ENCODE measurements around the gene CT47A1. TPM values are rescaled to one million over a fixed set of nuclear protein-coding genes. Genes with fewer than 3 reads are reported as not detected.
A peak's percentile ranks its signal among the peaks of the same experiment; 100 is the strongest.
"Not testable (repeated sequence)": the region's sequence is repeated elsewhere in the genome, so short reads cannot be mapped to it uniquely, and the experiment has no call there.

Gene CT47A1
- total and polyA plus RNA-seq, 2 donors (not counting 1 experiment from before 2014, with no cell fraction given): not detected

DNA sequence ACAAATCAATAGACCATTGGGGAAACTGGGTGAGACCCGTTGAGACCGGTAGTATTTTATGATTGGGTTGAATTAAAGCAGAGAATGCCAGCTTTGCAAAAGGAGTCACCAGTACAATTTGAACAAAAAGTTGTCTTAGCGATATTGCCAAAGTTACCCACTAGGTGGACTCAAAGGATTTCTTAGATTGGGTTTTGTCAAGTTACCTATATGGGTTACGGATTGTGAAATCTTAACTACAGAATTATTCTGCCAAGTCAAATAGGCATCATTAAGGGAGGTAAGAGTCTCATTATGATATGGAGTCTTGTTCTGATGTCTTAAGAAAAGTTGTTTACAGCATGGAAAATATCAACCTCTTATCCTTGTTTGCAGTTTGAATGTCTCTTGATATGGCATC lies 15.0 kb upstream of the CT47A1 start:
- H4K20me1 ChIP-seq (ENCODE audit: control insufficient read depth, insufficient read depth, low read length, poor library complexity, severe bottlenecking): no peaks in the 10 kb centered on the region
- ChIA-PET CTCF (no interaction called here), POLR2A (no interaction called here)
- Mint-ChIP-seq H3K27ac (no peak overlapping the region), H3K4me3 (no peak overlapping the region), H3K4me1 (peaks cover 13% of the 10 kb centered on the region), H3K27me3 (no peaks in the 10 kb centered on the region), H3K9me3 (ENCODE audit: insufficient read depth) (no peaks in the 10 kb centered on the region)
- H3K4me1 ChIP-seq (ENCODE audit: control insufficient read depth in 2 of 2, insufficient read depth in 2 of 2, low read length in 2 of 2): peaks cover 3 to 6% of the 10 kb centered on the region in 2 donors
- no peak overlapping the region for H3K4me2 ChIP-seq (replicated peaks; ENCODE audit: low read depth, low read length, poor library complexity, severe bottlenecking)
- TF ChIP-seq EZH2 (IDR thresholded peaks at IDR 0.05; ENCODE audit: borderline replicate concordance, insufficient read depth, low read depth, low read length, poor library complexity, severe bottlenecking): no peak
- TF ChIP-seq, protein P1, sequence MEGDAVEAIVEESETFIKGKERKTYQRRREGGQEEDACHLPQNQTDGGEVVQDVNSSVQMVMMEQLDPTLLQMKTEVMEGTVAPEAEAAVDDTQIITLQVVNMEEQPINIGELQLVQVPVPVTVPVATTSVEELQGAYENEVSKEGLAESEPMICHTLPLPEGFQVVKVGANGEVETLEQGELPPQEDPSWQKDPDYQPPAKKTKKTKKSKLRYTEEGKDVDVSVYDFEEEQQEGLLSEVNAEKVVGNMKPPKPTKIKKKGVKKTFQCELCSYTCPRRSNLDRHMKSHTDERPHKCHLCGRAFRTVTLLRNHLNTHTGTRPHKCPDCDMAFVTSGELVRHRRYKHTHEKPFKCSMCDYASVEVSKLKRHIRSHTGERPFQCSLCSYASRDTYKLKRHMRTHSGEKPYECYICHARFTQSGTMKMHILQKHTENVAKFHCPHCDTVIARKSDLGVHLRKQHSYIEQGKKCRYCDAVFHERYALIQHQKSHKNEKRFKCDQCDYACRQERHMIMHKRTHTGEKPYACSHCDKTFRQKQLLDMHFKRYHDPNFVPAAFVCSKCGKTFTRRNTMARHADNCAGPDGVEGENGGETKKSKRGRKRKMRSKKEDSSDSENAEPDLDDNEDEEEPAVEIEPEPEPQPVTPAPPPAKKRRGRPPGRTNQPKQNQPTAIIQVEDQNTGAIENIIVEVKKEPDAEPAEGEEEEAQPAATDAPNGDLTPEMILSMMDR (IDR thresholded peaks at IDR 0.05): no peak
- intact Hi-C loops (cut with micrococcal nuclease): no loop called here
- H3K9ac ChIP-seq (ENCODE audit: low read length): no peak overlapping the region
- no peak overlapping the region for H3K27ac ChIP-seq (ENCODE audit: low read length in 2 of 2)
- ATAC-seq (ENCODE audit: low read depth) (no peak), DNase-seq (no peak)
- no peaks in the 10 kb centered on the region for H3K27me3 ChIP-seq (replicated peaks in 1 of 4; ENCODE audit: control extremely low read depth in 1 of 4, control insufficient read depth in 3 of 4, insufficient read depth in 4 of 4, low read length in 3 of 4)
- no peaks in the 10 kb centered on the region for H3K79me2 ChIP-seq (ENCODE audit: control insufficient read depth, insufficient read depth, low read length)
- no peak overlapping the region for H2AFZ ChIP-seq (ENCODE audit: insufficient read depth, low read depth, low read length, poor library complexity, severe bottlenecking)
- H3K9me3 ChIP-seq (ENCODE audit: control extremely low read depth in 1 of 3, control insufficient read depth in 2 of 3, insufficient read depth in 1 of 3, low read length in 2 of 3): no peaks in the 10 kb centered on the region
- WGBS (ENCODE audit: insufficient coverage): no CpG with 5 or more reads among the region's 4 CpGs
- H3K4me3 ChIP-seq (ENCODE audit: control extremely low read depth in 1 of 5, extremely low read depth in 1 of 5, insufficient read depth in 1 of 5, low read depth in 2 of 5, low read length in 4 of 5): no peak overlapping the region
- H3K36me3 ChIP-seq (replicated peaks in 1 of 2; ENCODE audit: control extremely low read depth in 1 of 2, control insufficient read depth in 1 of 2, extremely low read depth in 1 of 2, insufficient read depth in 2 of 2, low read length in 1 of 2): no peaks in the 10 kb centered on the region

GRCh38 chrX:120999413-120999812 lies 13.9 kb upstream of the CT47A1 start:
- Mint-ChIP-seq H3K27me3 (no peaks in the 10 kb centered on the region), H3K27ac (peak overlapping the region; percentile 28), H3K9me3 (ENCODE audit: insufficient read depth) (no peaks in the 10 kb centered on the region), H3K4me3 (no peak overlapping the region), H3K4me1 (peaks cover 13% of the 10 kb centered on the region)
- Histone ChIP-seq H3K9ac (ENCODE audit: low read length) (peak overlapping the region; percentile 16), H3K79me2 (ENCODE audit: control insufficient read depth, insufficient read depth, low read length) (no peaks in the 10 kb centered on the region), H3K27ac (ENCODE audit: low read length in 2 of 2) (peak overlapping the region in 1 of 2 donors; percentile 53), H2AFZ (ENCODE audit: insufficient read depth, low read depth, low read length, poor library complexity, severe bottlenecking) (peak overlapping the region; percentile 20), H3K4me2 (replicated peaks; ENCODE audit: low read depth, low read length, poor library complexity, severe bottlenecking) (peak overlapping the region; percentile 40), H4K20me1 (ENCODE audit: control insufficient read depth, insufficient read depth, low read length, poor library complexity, severe bottlenecking) (no peaks in the 10 kb centered on the region), H3K27me3 (replicated peaks in 1 of 4; ENCODE audit: control extremely low read depth in 1 of 4, control insufficient read depth in 3 of 4, insufficient read depth in 4 of 4, low read length in 3 of 4) (no peaks in the 10 kb centered on the region), H3K4me3 (ENCODE audit: control extremely low read depth in 1 of 5, extremely low read depth in 1 of 5, insufficient read depth in 1 of 5, low read depth in 2 of 5, low read length in 4 of 5) (no peak overlapping the region), H3K9me3 (ENCODE audit: control extremely low read depth in 1 of 3, control insufficient read depth in 2 of 3, insufficient read depth in 1 of 3, low read length in 2 of 3) (no peaks in the 10 kb centered on the region), H3K4me1 (ENCODE audit: control insufficient read depth in 2 of 2, insufficient read depth in 2 of 2, low read length in 2 of 2) (peaks cover 3 to 6% of the 10 kb centered on the region in 2 donors), H3K36me3 (replicated peaks in 1 of 2; ENCODE audit: control extremely low read depth in 1 of 2, control insufficient read depth in 1 of 2, extremely low read depth in 1 of 2, insufficient read depth in 2 of 2, low read length in 1 of 2) (no peaks in the 10 kb centered on the region)
- CTCF ChIA-PET: no interaction called here
- DNase-seq: no peak
- no peak for ATAC-seq (ENCODE audit: low read depth)
- POLR2A ChIA-PET: no interaction called here
- 100% methylated on average over 1 of the region's 3 CpGs for WGBS (ENCODE audit: insufficient coverage)
- intact Hi-C loops (cut with micrococcal nuclease): no loop called here
- TF ChIP-seq, protein P1 (IDR thresholded peaks at IDR 0.05): no peak
- no peak for TF ChIP-seq EZH2 (IDR thresholded peaks at IDR 0.05; ENCODE audit: borderline replicate concordance, insufficient read depth, low read depth, low read length, poor library complexity, severe bottlenecking)

DNA sequence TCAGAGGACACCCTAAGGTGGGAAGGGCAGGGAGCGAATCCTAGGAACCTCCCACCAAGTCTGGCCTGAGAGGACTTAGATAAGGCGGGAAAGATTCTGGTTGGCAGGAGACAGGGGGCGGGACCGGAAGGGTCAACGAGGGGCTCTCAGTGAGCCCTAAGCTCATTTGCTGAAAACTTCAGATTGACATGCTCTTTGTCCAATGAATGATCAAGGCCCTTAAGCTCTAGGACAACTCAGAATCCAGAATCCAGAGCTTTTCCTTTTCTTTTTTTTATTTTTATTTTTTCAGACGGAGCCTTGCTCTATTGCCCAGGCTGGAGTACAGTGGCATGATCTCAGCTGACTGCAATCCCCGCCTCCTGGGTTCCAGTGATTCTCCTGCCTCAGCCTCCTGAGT lies 29.1 kb downstream of the CT47A1 start, which contains the start of gene CT47A7:
CT47A7 (minus strand) TSS at position 101 of the 400 bp plus-strand sequence. CDS start 255 bp downstream, outside the sequence.
- WGBS (ENCODE audit: insufficient coverage): no CpG with 5 or more reads among the region's 7 CpGs
- H3K9ac ChIP-seq (ENCODE audit: low read length); H3K4me2 ChIP-seq (replicated peaks; ENCODE audit: low read depth, low read length, poor library complexity, severe bottlenecking); H3K27ac ChIP-seq (ENCODE audit: low read length in 2 of 2); H3K79me2 ChIP-seq (ENCODE audit: control insufficient read depth, insufficient read depth, low read length); ATAC-seq (ENCODE audit: low read depth); H3K4me1 ChIP-seq (ENCODE audit: control insufficient read depth in 2 of 2, insufficient read depth in 2 of 2, low read length in 2 of 2); POLR2A ChIA-PET; intact Hi-C loops (cut with micrococcal nuclease); H3K4me3 ChIP-seq (ENCODE audit: control extremely low read depth in 1 of 5, extremely low read depth in 1 of 5, insufficient read depth in 1 of 5, low read depth in 2 of 5, low read length in 4 of 5); H3K9me3 Mint-ChIP-seq (ENCODE audit: insufficient read depth); DNase-seq; H3K4me1 Mint-ChIP-seq; H3K4me3 Mint-ChIP-seq; H3K9me3 ChIP-seq (ENCODE audit: control extremely low read depth in 1 of 3, control insufficient read depth in 2 of 3, insufficient read depth in 1 of 3, low read length in 2 of 3); CTCF ChIA-PET; H3K27me3 Mint-ChIP-seq; H3K27me3 ChIP-seq (replicated peaks in 1 of 4; ENCODE audit: control extremely low read depth in 1 of 4, control insufficient read depth in 3 of 4, insufficient read depth in 4 of 4, low read length in 3 of 4); H4K20me1 ChIP-seq (ENCODE audit: control insufficient read depth, insufficient read depth, low read length, poor library complexity, severe bottlenecking); H3K27ac Mint-ChIP-seq; H3K36me3 ChIP-seq (replicated peaks in 1 of 2; ENCODE audit: control extremely low read depth in 1 of 2, control insufficient read depth in 1 of 2, extremely low read depth in 1 of 2, insufficient read depth in 2 of 2, low read length in 1 of 2); H2AFZ ChIP-seq (ENCODE audit: insufficient read depth, low read depth, low read length, poor library complexity, severe bottlenecking): not testable (repeated sequence)

All from B cell (primary cell).